Cardiac muscle cell (in vitro differentiated cells and primary cell): Measurements from ENCODE around the gene LIN28A. TPM values are rescaled to one million over a fixed set of nuclear protein-coding genes. Genes with fewer than 3 reads are reported as not detected.
A peak's percentile ranks its signal among the peaks of the same experiment; 100 is the strongest.

Experiments
- DNase-seq, 2 donors: peaks; one replicate each; pipeline versions ENCODE4 v3.0.0 to v3.0.0-alpha.2; 2010 to 2017; ENCODE audit warnings: low read depth in 1 of 2, low spot score in 1 of 2
- H3K27ac ChIP-seq: fragments of 200-600 bp; sonication (generic); 2 replicates; pipeline ENCODE4 v1.5.1; 2016
- H3K27me3 ChIP-seq: fragments of 200-600 bp; sonication (generic); 2 replicates; pipeline ENCODE4 v1.6.0; 2016; ENCODE audit warnings: control low read depth
- H3K36me3 ChIP-seq: fragments of 200-600 bp; sonication (generic); 2 replicates; pipeline ENCODE4 v1.5.1; 2016; ENCODE audit warnings: control low read depth
- H3K4me1 ChIP-seq: fragments of 200-600 bp; sonication (generic); 2 replicates; pipeline ENCODE4 v1.8.1; 2017; ENCODE audit warnings: low read depth, mild to moderate bottlenecking, mixed run types
- H3K4me3 ChIP-seq: fragments of 200-600 bp; sonication (generic); 2 replicates; pipeline ENCODE4 v1.5.1; 2016; ENCODE audit warnings: mild to moderate bottlenecking
- H3K9me3 ChIP-seq: fragments of 200-600 bp; sonication (generic); 2 replicates; pipeline ENCODE4 v1.5.1; 2017; ENCODE audit warnings: low read depth, mild to moderate bottlenecking, control low read depth
- CTCF ChIP-seq: IDR thresholded peaks from 2 replicates; pipeline ENCODE4 v1.5.1; 2012; ENCODE audit warnings: low read depth, mild to moderate bottlenecking, low read length
- polyA plus RNA-seq: library from polyadenylated mRNA; unstranded; fragments of >200 nt; fragmentation: Nextera tagmentation; extraction: Ambion mirVana; gene quantifications from 2 replicates; pipeline ENCODE4 v1.2.1, GENCODE V29; 2016
- total RNA-seq: library from RNA; depleted of rRNA; stranded (reverse); fragments of >200 nt; gene quantifications from 2 replicates; pipeline ENCODE4 v1.2.3, GENCODE V29; 2016

LIN28A gene
- total and polyA plus RNA-seq, 2 experiments from 2014 or later = 3.4 to 16.6 TPM

DNA sequence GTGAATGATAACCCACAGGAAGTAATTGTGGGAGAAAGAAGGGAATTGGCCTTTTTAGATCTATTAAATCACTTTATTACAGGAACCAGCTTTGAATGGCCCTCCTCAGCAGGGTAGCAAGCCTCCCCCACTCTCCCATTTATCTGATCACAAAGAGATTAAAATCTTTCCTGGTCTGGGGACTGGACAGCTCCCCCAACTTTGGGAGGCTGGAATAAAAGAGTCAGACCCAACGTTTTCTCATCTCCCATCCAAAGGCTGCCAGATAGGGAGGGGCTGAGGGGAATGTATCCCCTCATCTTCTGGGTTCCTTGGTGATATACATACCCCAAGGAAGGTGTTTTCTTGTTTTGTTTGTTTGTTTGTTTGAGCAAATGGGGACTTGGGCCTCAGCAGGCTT, 2.4 kb downstream of the LIN28A start:
- no peaks in the 10 kb centered on the region for H3K36me3 ChIP-seq
- no peaks in the 10 kb centered on the region for H3K9me3 ChIP-seq
- H3K27me3 ChIP-seq = no peaks in the 10 kb centered on the region
- no peak overlapping the region for H3K4me3 ChIP-seq
- DNase-seq = no peak
- H3K4me1 ChIP-seq = peaks cover 29% of the 10 kb centered on the region
- no peak overlapping the region for H3K27ac ChIP-seq
- no peak for TF ChIP-seq CTCF

GRCh38 chr1:26417111-26417759, 6.6 kb downstream of the LIN28A start:
- H3K27ac ChIP-seq = peak overlapping the region; percentile 91
- TF ChIP-seq CTCF = peak; percentile 92
- no peaks in the 10 kb centered on the region for H3K9me3 ChIP-seq
- no peaks in the 10 kb centered on the region for H3K27me3 ChIP-seq
- H3K4me3 ChIP-seq = no peak overlapping the region
- peak; percentile 78 to 91 for DNase-seq
- no peaks in the 10 kb centered on the region for H3K36me3 ChIP-seq
- peaks cover 32% of the 10 kb centered on the region for H3K4me1 ChIP-seq

DNA sequence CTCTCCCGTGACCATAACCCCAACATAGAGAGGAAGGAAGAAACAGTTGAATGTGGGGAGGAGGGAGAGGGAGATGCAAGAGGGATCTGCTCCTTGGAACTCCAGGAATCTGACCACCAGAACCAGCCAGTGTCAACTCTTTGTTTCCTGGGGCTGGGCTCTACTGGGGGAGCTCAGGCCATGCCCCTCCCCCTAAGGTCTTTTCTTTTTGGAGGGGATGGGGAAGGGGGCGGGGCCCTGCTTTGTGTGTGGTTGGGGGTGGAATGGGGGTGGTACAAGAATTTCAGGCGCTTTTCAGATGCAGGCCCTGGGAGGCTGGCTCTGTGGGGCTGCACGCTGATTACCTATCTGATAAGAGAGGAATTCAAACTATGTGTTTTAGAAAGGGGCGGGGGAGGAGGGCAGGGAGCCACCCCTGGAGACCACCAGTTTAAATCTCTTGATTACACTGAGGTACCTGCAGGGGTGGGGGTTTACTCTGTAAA, 8.3 kb downstream of the LIN28A start:
- peak; percentile 17 to 56 for DNase-seq
- H3K36me3 ChIP-seq = no peaks in the 10 kb centered on the region
- TF ChIP-seq CTCF = no peak
- H3K4me1 ChIP-seq = peaks cover 29% of the 10 kb centered on the region
- H3K4me3 ChIP-seq = no peak overlapping the region
- H3K9me3 ChIP-seq = no peaks in the 10 kb centered on the region
- peak overlapping the region; percentile 91 for H3K27ac ChIP-seq
- no peaks in the 10 kb centered on the region for H3K27me3 ChIP-seq

GRCh38 chr1:26419494-26419893, 8.9 kb downstream of the LIN28A start:
- Histone ChIP-seq H3K27me3 (no peaks in the 10 kb centered on the region), H3K27ac (peak overlapping the region; percentile 91), H3K4me1 (peaks cover 29% of the 10 kb centered on the region), H3K4me3 (no peak overlapping the region), H3K9me3 (no peaks in the 10 kb centered on the region), H3K36me3 (no peaks in the 10 kb centered on the region)
- no peak for TF ChIP-seq CTCF
- DNase-seq = no peak

DNA sequence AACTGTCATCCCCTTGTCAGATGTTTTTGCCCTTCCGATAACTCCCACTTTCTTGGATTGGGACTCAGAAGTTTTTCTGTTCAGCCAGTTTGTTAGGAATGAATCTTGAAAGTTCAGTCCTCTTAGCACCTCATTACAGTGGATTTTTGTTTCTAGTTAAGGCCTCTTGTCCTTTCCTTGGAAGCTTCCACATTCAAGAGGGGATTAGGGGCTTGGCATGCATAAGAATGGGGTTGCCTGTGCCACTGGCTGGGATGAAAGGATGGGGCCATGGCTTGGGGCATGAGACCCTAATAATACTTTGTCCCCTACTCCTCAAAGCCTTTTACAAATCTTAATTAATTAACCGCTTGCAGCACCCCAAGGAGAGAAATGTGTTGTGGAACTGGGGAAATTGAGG, 19.1 kb downstream of the LIN28A start:
- H3K27me3 ChIP-seq = no peaks in the 10 kb centered on the region
- peaks cover 9% of the 10 kb centered on the region for H3K4me1 ChIP-seq
- H3K9me3 ChIP-seq = no peaks in the 10 kb centered on the region
- H3K4me3 ChIP-seq = no peak overlapping the region
- no peak for DNase-seq
- TF ChIP-seq CTCF = no peak
- H3K27ac ChIP-seq = peak overlapping the region; percentile 30
- H3K36me3 ChIP-seq = peaks cover 15% of the 10 kb centered on the region
